GM18508 (cell line): ENCODE data around the gene HNRNPA0.

ENCODE experiments used
- ATAC-seq: cut with Tn5 transposase; IDR thresholded peaks from one replicate; pipeline ENCODE4 v1.9.1; 2021; ENCODE audit warnings: moderate number of reproducible peaks; ENCODE audit not compliant: insufficient read depth, unreplicated experiment

HNRNPA0 gene

GRCh38 chr5:137730336-137730735, 23.8 kb downstream of the HNRNPA0 start:
- ATAC-seq: no peak

- ATAC-seq: no peak
These were observed 26.1 kb downstream of the HNRNPA0 start for GRCh38 chr5:137728048-137728447.

GRCh38 chr5:137727623-137728022, 26.5 kb downstream of the HNRNPA0 start:
- no peak for ATAC-seq

- no peak for ATAC-seq
These were observed 29.9 kb downstream of the HNRNPA0 start for GRCh38 chr5:137724251-137724650.

- ATAC-seq: no peak
These were observed 35.6 kb downstream of the HNRNPA0 start for GRCh38 chr5:137718611-137719010.

- no peak for ATAC-seq
These were observed 37.8 kb downstream of the HNRNPA0 start for GRCh38 chr5:137716337-137716736.

- no peak for ATAC-seq
These were observed 38.7 kb downstream of the HNRNPA0 start for GRCh38 chr5:137715456-137715855.

GRCh38 chr5:137714946-137715345, 39.2 kb downstream of the HNRNPA0 start:
- no peak for ATAC-seq

GRCh38 chr5:137714494-137714893, 39.7 kb downstream of the HNRNPA0 start:
- no peak for ATAC-seq

- no peak for ATAC-seq
These were observed 42.0 kb downstream of the HNRNPA0 start for GRCh38 chr5:137712139-137712667.

- ATAC-seq: no peak
These were observed 44.1 kb downstream of the HNRNPA0 start for GRCh38 chr5:137710086-137710485.

GRCh38 chr5:137708796-137709559, 45.2 kb downstream of the HNRNPA0 start:
- ATAC-seq: no peak

- ATAC-seq: no peak
These were observed 46.1 kb downstream of the HNRNPA0 start for GRCh38 chr5:137708062-137708461.

- no peak for ATAC-seq
These were observed 47.3 kb downstream of the HNRNPA0 start for GRCh38 chr5:137706841-137707240.

- ATAC-seq: no peak
These were observed 49.1 kb downstream of the HNRNPA0 start for GRCh38 chr5:137705106-137705505.

- ATAC-seq: no peak
These were observed 50.6 kb downstream of the HNRNPA0 start for GRCh38 chr5:137703565-137703964.

GRCh38 chr5:137700282-137700680, 53.9 kb downstream of the HNRNPA0 start:
- ATAC-seq: no peak

GRCh38 chr5:137699336-137700281, 54.6 kb downstream of the HNRNPA0 start:
- no peak for ATAC-seq

GRCh38 chr5:137696481-137696880, 57.7 kb downstream of the HNRNPA0 start:
- ATAC-seq: no peak

GRCh38 chr5:137695651-137696428, 58.3 kb downstream of the HNRNPA0 start:
- no peak for ATAC-seq
